ENCODE data around the gene GPR108.

DNA sequence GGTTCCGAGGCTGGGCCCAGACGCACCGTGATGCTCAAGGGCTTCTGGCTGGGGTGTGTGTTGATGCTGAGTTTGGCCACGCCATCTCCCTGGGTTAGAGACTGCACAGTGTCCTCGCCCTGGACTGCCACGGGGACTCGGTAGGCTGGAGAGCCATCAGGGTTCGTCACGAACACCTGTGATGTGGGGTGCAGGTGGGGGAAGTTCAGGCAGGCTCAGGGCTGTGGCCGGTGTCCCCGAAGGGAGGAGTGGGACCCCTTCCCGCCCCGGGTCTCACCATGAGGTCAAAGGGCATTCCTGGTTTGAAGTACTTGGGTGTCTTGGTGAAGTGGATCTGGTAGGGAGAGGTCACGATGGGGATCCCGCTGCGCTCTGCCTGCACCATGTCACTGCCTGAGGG is 25.1 kb downstream of the GPR108 start:
- TF ChIP-seq, protein P1, sequence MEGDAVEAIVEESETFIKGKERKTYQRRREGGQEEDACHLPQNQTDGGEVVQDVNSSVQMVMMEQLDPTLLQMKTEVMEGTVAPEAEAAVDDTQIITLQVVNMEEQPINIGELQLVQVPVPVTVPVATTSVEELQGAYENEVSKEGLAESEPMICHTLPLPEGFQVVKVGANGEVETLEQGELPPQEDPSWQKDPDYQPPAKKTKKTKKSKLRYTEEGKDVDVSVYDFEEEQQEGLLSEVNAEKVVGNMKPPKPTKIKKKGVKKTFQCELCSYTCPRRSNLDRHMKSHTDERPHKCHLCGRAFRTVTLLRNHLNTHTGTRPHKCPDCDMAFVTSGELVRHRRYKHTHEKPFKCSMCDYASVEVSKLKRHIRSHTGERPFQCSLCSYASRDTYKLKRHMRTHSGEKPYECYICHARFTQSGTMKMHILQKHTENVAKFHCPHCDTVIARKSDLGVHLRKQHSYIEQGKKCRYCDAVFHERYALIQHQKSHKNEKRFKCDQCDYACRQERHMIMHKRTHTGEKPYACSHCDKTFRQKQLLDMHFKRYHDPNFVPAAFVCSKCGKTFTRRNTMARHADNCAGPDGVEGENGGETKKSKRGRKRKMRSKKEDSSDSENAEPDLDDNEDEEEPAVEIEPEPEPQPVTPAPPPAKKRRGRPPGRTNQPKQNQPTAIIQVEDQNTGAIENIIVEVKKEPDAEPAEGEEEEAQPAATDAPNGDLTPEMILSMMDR (IDR thresholded peaks at IDR 0.05; ENCODE audit: low read depth, low read length, missing input control), result no peak
- TF ChIP-seq, protein P2, sequence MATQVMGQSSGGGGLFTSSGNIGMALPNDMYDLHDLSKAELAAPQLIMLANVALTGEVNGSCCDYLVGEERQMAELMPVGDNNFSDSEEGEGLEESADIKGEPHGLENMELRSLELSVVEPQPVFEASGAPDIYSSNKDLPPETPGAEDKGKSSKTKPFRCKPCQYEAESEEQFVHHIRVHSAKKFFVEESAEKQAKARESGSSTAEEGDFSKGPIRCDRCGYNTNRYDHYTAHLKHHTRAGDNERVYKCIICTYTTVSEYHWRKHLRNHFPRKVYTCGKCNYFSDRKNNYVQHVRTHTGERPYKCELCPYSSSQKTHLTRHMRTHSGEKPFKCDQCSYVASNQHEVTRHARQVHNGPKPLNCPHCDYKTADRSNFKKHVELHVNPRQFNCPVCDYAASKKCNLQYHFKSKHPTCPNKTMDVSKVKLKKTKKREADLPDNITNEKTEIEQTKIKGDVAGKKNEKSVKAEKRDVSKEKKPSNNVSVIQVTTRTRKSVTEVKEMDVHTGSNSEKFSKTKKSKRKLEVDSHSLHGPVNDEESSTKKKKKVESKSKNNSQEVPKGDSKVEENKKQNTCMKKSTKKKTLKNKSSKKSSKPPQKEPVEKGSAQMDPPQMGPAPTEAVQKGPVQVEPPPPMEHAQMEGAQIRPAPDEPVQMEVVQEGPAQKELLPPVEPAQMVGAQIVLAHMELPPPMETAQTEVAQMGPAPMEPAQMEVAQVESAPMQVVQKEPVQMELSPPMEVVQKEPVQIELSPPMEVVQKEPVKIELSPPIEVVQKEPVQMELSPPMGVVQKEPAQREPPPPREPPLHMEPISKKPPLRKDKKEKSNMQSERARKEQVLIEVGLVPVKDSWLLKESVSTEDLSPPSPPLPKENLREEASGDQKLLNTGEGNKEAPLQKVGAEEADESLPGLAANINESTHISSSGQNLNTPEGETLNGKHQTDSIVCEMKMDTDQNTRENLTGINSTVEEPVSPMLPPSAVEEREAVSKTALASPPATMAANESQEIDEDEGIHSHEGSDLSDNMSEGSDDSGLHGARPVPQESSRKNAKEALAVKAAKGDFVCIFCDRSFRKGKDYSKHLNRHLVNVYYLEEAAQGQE (IDR thresholded peaks at IDR 0.05), result no peak
- no peak for TF ChIP-seq GABPA (IDR thresholded peaks at IDR 0.05 in 1 of 2, conservative IDR thresholded peaks at IDR 0.05 in 1 of 2)
